Measurements from ENCODE around the gene SMC5.

GRCh38 chr9:70355801-70356200 is 97.0 kb downstream of the SMC5 start:
- TF ChIP-seq CTCF (IDR thresholded peaks at IDR 0.05) (no peak), ZFX (IDR thresholded peaks at IDR 0.05; ENCODE audit: borderline replicate concordance) (no peak)

All from 22Rv1 (cell line).